Stimulated activated CD4-positive, alpha-beta T cell treated with anti-CD3 and anti-CD28 coated beads, Interleukin-4, amount 100 ng/mL, for 24 hours (primary cell): ENCODE data around the gene BBS9.

Experiments
- DNase-seq: peaks from one replicate; pipeline ENCODE4 v3.0.0-alpha.2; 2020

BBS9 gene

DNA sequence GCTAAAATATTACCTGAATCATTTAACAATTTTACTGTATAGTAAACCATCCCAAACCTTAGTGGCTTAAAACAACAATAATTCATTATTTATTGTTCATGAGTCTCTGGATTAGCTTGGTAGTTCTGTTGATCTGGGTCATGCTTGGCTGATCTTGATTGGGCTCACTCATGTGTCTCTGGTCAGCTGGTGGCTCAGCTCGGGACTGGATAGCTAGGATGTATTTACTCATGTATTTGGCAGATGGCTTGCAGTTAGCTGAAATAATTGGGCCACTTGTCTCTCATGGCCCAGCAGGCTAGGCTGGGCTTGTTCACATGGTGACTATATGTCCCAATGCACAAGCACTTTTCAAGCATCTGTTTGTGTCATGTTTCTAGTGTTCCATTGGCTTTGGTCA lies 262.8 kb downstream of the BBS9 start:
- DNase-seq: no peak

DNA sequence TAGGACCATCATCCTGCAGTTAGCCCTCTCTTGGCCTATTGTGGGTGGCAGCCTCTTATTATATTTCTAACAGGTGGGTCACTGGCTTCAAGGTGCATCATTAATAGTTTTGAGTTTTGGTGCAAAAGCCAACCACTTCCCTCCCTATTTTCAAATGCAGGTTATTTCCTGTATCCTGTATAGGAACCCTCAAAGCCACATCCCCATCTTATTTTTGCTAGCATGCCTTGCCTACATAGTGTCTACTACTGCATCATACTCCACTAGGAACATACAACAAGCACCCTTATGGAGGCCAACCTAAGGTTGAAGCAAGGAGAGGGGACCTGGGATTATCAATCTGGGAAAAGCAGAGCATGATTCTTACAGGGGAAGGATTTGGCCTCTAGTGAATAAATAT lies 264.4 kb downstream of the BBS9 start:
- DNase-seq: no peak

DNA sequence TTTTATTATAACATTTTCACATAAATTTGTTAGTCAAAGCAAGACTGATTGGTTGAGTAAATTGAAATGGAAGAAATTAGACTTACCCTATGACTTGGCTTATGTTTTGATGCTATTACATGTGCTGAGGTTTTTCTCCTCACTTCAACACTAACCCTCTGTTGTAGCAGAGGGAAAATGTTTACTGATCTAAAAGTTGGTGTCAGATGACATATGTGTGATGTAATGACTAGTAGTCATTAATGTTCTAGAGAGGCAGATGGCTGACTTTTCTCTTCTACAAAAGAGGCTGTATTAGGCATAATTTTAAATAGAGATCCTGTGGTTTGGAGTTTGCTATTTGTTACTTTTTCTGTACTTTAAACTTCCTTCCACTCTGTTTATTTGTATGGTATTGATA lies 266.0 kb downstream of the BBS9 start:
- no peak for DNase-seq

DNA sequence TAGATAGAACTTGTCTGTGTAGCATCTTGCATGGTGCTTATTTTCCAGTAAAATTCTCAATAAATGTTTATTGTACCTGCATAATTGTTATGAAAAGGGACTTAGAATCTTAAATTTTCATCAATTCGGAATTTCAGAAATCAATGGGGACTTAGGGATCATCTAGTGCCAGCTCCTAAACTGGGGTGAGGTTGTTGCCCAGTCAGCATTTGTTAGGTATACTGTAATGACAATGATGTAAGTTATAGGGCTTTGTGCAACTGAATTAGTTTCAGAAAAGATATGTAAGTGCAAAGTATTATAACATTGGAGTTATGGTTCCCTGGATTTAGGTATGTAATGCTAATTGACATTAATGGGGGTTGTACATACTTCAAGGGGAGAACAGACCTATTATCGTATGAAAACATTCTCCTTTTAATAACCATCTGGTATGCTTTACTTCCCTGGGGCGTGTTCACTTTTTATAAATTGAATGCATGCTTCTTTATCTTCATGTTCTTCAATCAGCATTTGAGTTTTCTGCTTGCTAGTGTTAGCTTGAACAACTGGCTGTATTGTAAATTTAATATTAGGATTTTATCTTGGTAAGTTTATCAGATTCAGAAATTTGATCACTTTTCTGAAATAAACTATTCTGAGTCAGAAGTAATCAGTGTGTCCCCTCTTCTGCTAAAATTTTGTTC lies 270.3 kb downstream of the BBS9 start:
- DNase-seq: no peak

DNA sequence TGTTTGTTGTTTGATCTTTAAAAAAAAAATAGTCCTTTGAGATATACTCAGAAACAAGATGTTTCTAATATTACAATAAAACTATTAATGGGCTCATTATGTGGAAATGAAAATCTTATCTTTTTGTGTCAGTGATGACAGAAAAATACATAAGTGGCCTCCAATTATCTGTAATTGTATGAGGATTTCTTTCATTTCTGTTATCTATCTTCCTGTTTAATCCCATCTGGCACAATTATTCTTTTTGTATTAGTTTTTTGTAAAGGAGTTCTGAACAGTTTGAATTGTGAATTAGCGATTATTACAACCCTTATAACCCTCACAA lies 270.8 kb downstream of the BBS9 start:
- DNase-seq: no peak

DNA sequence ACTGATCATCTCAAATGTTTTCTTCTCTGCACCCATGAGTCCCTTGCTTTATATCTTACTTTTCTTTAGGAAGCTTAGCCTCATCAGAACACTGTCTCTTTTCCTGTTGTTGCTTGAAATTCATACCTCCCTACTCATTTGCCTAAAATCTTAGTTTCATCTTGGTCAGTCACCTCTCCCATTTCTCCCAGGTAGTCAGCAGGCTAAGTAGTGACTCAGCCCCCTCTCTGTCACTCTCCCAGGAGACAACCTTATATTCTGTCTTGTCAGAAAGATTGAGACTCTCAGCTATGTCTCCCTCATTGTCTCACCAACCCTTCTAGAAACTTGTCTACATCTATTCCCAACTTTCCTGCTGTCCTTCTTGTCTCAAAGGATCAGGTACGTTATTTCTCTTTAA lies 280.9 kb downstream of the BBS9 start:
- DNase-seq: no peak

DNA sequence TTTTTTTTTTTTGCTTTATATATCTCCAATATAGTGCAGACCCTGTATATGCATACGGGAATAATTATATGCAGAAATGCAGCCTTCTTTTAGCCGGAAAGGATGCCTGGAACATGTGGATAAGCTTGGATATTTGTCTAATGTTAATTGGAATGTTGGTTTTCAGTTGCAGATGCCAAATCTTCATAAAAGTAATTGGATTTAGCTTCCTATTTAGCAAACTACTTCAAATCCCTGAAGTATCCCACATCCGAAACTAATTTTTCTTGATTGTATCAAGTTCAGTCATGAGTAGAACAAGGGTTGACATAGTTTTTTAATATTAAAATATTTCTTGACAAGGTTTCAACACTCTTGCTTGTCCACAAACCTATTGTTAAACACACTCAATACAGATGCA lies 281.7 kb downstream of the BBS9 start:
- no peak for DNase-seq

DNA sequence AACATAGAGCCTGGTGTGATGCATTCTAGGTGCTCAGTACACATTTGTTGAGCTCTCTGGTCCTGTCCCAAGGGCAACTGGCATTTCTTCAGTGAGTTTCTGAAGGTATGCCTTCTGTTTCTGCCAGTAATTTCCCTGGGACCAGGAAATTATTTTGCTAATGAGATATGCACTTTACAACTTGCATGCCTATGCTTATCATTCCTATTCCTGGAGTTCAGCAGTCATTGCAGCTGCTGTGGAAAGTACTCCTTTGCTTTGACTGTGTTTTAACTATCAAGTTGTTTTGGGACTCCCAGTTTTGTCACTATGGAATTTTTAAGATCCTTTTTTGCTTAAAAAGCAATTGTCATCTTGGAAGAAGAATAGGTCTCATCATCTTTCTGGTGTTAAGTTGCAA lies 283.0 kb downstream of the BBS9 start:
- DNase-seq: no peak

DNA sequence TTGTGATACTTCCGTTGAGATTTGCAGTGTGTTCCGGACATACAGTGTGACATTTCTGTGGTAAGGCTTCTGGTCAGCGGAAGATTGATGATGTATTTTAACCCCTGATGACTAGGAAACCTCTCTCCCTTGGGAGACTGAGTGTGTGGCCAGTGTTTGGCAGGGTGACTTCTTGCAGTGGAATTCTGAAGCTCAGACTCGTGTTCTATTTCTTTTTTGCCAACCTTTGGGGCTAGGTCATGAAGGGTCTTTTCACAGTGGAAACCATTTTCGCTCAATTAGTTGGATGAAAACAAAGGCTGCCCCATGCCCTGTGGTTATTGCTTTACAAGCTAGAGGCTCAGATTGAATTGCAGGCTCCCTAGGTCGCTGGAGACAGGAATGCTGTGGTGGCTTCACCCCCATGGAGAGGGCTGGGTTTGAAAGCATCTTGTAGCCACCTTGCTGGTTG lies 288.9 kb downstream of the BBS9 start:
- no peak for DNase-seq

DNA sequence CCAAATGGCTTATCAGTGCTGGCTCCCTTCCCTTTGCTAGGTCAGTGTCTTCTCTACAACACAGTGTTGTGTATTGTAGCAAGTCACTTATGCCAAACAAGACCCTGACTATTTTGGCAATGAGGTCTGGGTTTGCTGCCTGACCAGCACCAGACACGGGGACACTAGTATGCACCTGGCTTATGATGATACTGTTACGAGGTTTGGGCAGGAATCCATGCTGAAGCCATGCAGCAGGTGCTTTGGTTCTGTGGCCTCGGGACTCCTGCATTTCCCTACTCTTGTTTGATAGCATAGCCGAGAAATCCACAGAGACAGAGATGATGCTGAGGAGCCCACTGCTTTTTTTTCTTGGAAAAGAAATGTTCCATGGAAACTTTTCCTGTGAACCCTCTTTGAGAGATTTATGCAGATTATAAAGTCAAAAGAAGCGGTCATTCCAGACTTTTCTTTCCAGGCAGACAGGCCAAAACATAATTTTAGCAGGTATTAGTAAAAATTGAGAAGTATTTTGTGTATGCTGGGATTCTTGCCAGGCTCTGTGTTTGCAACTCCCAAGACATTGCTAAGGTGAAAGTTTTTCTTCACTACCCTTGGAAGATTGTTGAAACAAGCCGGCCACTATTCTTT lies 291.1 kb downstream of the BBS9 start:
- no peak for DNase-seq

DNA sequence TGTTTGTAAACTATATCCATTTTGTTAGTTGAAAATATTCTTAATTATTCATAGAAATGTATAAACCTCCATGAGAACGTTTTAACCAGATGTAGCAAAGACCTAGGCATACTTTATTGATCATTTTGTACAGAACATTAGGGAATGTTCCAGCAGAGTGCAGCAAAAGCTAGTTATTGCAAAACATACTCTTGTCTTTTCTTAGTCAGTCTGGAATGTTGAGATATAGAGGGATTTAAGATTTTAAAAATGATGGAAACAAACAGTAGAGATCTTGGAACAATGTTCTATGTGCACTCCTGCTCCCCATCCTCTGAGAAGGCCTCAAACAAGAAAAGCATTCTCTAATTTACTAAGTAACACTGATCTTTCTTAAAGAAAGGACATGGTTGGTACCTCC lies 292.1 kb downstream of the BBS9 start:
- no peak for DNase-seq

DNA sequence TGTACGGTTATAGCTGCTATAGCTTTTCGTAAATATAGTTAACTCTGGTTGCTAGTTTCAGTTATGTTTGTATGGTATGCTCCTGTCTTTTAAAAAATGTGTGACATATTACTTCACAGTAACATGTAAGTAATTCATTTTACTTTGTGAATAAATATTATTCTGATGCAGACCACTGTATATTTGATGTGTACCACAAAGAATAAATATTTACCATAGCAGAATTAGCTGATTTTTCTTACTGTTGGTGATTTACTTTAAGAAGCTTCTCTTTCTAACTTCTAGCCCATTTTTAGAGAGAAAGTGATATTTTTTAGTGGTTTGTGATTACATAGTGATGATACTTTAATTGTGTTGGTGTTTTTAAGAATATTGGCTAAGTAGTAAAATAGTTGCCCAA lies 292.8 kb downstream of the BBS9 start:
- no peak for DNase-seq

DNA sequence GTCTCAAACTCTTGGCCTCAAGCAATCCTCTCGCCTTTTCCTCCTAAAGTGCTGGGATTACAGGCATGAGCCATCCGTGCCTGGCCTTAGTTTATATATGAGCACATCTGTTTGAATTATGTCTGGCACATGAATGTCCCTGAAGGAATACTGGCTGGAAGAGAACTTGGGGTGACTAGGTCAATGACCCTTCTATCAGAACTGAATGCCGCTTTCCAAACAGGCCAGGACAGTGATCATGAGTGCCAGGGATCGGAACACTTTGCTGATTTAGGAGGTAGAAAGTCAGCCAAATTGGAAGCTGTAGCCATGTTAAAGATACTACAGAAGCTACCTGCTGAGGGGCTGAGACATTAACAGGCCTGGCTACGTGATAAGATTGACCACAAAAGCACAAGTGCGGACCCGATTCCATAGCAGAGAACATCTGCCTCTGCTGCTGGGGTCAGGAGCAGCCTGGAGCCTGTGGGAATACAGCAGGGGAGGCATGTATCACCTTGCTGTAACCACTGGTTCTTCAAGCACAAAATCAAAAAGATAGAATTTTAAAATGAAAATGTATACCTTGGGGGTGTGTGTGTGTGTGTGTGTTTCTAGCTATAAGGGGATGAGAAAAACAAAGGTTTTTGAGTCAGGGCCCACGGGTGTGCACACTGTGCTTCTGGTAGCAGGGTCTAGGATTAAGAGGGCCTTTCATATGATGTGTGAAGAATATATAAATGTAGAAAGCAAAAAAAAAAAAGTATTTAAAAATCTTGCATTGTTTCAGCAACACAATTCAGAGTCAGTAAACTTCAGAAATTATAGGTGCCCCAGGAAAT lies 293.7 kb downstream of the BBS9 start:
- no peak for DNase-seq

DNA sequence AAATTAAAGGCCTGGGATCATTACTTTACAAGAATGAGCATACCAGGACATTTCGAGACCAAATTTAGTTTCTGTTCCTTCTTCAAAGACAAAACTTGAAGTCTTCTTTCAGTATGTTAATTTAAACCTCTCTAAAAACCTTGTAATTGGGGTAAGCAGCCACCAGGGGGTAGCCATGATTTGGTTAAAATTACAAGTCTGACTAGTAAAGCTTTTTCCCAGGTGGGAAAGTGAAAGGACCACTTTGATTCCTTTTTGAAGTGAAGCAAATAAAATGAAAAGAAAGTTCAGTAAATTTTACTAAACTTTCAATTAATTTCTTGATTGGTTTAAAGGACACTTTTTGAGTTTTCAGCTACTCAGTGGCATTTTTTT lies 294.3 kb downstream of the BBS9 start:
- peak; percentile 16 for DNase-seq

DNA sequence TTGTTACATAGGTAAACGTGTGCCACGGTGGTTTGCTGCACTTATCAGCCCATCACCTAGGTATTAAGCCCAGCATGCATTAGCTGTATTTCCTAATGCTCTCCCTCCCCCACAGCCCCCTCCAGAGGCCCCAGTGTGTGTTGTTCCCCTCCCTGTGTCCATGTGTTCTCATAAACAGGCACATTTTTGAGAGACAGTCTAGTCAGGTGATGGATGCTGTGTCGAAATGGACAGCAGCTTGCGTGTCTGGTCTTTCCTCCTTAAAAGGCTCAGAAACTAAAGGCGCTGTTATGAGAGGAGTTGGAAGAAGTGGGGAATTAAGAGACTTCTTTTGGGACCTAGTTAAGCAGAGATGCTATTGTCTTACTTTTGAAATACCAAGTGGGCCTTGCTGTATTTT lies 296.0 kb downstream of the BBS9 start:
- DNase-seq: no peak

DNA sequence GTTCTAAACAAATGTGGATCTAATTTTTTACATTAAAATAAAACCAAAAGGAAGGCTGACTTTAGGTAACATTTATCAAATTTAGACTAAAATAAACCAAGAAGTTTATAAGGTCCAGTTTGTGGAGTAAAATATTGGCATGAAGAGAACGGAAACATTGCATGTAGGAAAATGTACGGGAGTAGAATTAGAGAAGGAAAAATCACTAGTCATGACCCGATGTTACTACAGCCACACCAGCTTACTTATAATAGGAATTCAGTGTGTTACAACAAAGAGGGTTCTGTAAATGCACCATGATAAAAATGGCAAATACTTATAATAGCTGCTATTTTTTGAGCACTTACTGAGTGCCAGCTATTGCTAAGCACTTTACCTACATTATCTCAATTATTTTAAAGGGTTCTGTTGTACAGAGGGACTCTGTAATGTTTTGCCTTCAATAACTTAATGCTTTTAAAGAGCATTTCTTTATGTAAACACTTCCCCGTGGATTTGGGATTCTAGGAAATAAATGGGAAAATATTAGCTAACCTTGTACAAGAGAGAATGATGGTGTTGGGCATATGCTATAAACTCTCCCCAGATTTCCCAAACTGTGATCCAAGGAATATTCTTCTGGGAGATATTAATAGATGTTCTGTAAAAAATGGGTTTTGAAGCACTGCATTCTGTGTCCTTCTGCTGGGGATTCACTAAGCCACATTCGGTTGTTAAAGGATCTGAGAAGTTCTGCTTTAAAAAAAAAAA lies 296.7 kb downstream of the BBS9 start:
- DNase-seq: no peak

DNA sequence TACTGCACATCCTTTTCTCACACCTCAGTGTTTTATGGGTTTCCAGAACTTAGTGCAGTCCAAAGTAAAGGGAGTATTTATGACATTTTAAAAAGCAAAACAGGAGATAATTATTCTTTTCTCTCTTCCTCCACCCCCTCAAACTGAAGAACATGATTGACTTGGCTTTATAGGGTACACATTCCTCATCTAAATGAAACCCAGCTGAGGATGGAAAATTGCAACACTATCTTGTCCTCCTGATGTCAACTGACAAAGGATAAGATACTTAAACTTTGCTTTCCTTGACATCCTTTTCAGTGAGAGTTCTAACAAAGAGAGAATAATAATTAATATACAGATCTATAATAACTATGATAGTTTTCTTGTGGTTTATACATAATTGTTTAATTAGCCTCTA lies 299.1 kb downstream of the BBS9 start:
- no peak for DNase-seq

DNA sequence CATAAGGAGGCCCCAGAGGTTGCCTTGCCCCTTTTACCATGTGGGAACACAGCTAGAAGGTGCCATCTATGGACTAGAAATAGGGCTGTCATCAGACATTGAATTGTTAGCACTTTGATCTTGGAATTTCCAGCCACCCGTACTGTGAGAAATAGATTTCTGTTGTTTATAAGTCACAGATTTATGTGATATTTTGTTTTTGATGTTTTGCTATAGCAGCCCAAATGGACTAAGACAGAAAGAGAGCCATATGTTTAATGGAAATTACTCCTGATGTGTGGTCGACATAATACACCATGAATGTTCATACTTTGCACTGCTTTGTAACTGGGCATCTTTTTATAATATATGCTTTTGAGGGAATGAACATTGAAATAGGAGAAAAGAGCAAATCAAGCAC lies 302.2 kb downstream of the BBS9 start:
- DNase-seq: no peak

DNA sequence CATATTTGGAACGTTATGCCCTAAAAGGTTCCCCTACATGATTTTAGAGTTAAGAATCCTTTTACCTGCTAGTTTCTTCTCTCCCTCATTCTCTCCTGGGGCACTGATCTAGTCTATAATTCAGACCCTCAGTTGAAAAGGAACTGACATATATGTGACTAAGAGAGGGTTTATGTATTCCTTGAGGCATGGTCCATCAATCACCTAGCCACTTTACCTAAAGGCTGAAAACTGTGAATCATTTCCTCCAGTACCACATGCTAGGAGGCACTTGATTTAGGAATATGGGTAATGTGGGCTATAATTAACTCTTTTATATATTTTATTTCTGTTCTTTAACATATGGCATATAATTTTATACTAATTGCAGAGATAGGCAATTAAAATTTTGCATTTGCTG lies 303.5 kb downstream of the BBS9 start:
- DNase-seq: no peak

DNA sequence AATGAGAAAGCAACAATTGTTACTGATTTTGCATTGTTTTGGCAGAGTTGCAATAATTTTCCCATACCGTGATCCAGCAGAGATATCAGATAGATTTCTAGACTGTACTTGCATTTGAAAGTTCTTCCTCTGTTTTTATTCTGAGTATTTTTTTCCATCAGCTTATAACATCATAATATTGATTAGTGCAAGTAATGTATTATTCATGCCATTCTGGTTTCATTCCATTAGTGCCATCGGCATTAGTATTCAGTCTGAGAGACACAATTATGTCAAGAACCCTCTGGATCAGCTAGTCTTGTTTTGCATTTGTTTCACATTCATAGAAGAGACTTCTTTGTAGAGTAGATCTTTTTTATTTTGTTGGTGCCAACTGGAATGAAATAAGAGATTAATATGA lies 304.0 kb downstream of the BBS9 start:
- no peak for DNase-seq

DNA sequence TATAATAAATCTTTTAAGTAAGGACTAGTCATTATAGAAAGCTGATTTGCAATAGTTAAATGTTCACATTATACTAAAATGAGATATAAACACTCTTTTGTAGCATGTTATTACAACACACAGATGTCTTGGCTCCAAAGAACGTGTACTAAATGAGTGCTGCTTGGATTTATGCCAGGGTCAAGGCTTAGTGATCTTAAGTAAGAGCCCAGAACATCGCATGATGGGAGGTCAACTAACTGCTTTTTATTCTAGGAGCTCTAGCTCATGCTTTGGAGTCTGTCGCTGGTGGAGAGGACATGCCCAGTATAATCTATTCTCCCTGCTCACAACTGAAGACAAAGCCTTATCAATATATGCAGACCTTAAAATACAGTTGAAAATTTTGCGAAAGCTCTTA lies 315.1 kb downstream of the BBS9 start:
- no peak for DNase-seq

DNA sequence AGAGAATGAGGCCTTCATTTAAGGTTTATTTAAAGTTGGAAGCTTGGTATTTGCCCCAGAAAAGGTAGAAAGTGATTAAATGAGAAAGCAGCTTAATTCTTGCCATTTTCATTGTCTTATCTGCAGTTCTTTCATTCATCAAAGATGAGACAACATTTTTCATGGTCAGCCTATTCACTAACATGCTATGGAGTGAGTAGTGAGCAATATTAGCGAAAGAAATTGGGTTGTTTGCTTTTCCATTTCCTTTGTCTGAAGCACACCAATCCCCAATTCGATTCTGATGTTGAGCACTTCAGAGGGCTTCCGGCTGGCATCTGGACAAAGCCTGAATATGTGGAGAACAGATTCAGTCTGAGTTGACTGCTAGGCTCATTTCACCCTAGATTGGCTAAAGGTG lies 317.2 kb downstream of the BBS9 start:
- no peak for DNase-seq

DNA sequence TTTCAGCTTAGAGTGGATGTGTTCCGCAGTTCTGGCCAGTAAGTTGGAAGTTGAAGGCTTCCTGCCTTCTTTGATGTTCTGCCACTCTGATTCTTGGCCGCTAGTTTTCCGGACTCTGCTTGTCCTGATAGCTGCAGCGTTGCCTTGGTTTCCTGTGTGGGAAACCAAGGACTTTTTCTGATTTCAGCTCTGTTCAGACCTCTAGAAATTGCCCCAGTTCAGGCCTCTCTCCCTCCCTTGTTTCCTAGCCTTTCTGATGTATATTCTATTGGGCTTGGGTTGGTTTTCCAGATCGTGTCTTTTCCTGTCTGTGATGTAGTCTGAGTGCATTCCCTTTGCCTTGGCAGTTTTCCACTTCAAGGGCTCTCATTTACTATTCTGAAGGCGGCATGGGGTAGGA lies 318.7 kb downstream of the BBS9 start:
- DNase-seq: no peak

DNA sequence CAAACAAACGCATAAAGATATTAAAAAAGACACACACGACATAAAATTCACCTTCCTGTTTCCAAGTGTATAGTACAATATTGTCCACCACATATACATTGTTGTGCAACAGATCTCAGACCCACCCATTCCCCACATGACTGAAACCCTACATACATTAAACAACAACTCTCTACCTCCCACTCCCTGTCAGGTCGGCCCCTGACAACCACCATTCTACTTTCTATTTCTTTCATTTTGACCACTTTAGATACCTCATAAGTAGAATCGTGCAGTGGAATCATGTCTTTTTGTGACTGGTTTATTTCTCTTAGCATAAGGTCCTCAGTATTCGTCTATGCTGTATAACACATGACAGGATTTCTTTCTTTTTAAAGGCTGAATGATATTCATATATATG lies 320.5 kb downstream of the BBS9 start:
- no peak for DNase-seq
